Ascending aorta (tissue), 2 donors: Measurements from ENCODE around the gene VSIG10L. TPM values are rescaled to one million over a fixed set of nuclear protein-coding genes. Genes with fewer than 3 reads are reported as not detected.

Experiments
- DNase-seq, 2 donors: peaks; one replicate each; pipeline ENCODE4 v3.0.0-alpha.2; 2019; ENCODE audit warnings: low spot score in 2 of 2
- H3K27ac ChIP-seq, 2 donors: fragments of 200-600 bp; sonication (generic); one replicate each; pipeline ENCODE4 v1.5.1; 2016 to 2017; ENCODE audit warnings: mild to moderate bottlenecking in 1 of 2
- H3K27me3 ChIP-seq: fragments of 200-600 bp; sonication (generic); one replicate; pipeline ENCODE4 v1.5.1; 2017
- H3K36me3 ChIP-seq, 2 donors: fragments of 200-600 bp; sonication (generic); one replicate each; pipeline ENCODE4 v1.5.1; 2016
- H3K4me1 ChIP-seq, 2 donors: fragments of 200-600 bp; sonication (generic); one replicate each; pipeline ENCODE4 v1.5.1; 2016 to 2017; ENCODE audit warnings: mild to moderate bottlenecking in 1 of 2
- H3K4me3 ChIP-seq, 2 donors: fragments of 200-600 bp; sonication (generic); one replicate each; pipeline ENCODE4 v1.5.1; 2016 to 2017; ENCODE audit warnings: mild to moderate bottlenecking in 1 of 2
- H3K9me3 ChIP-seq, 2 donors: fragments of 200-600 bp; sonication (generic); one replicate each; pipeline ENCODE4 v1.5.1; 2016
- CTCF ChIP-seq, 3 experiments: fragments of 200-600 bp in 2 of 3; fragments of 450-650 bp in 1 of 3; sonication (generic) in 2 of 3; IDR thresholded peaks; one replicate each; pipeline ENCODE4 v1.5.1; 2016 to 2019; ENCODE audit warnings: antibody characterized with exemption in 3 of 3, mild to moderate bottlenecking in 1 of 3, moderate library complexity in 1 of 3
- intact Hi-C: fragments of 100-400 bp; cut with DNase I; formaldehyde crosslinking; loops from one replicate; pipeline ENCODE4 v1.15.1; 2023
- total RNA-seq: library from RNA; depleted of rRNA; stranded (reverse); fragments of >200 nt; gene quantifications from one replicate; pipeline ENCODE4 v1.1.0, GENCODE V29; 2016

Gene VSIG10L
- total RNA-seq, 1 donor from 2014 or later, result 1.4 TPM

- no peaks in the 10 kb centered on the region for H3K4me1 ChIP-seq
- intact Hi-C loops, result no loop called here
- no peak overlapping the region for H3K27ac ChIP-seq
- H3K27me3 ChIP-seq, result no peaks in the 10 kb centered on the region
- peaks cover 17 to 26% of the 10 kb centered on the region in 2 donors for H3K36me3 ChIP-seq
- no peaks in the 10 kb centered on the region for H3K9me3 ChIP-seq
- H3K4me3 ChIP-seq, result no peak overlapping the region
- TF ChIP-seq CTCF (IDR thresholded peaks at IDR 0.05), result no peak
- DNase-seq, result no peak
Observed at GRCh38 chr19:51354742-51355148, 12.8 kb upstream of the VSIG10L start.

- H3K36me3 ChIP-seq, result peaks cover 17 to 26% of the 10 kb centered on the region in 2 donors
- intact Hi-C loops, result no loop called here
- H3K9me3 ChIP-seq, result no peaks in the 10 kb centered on the region
- no peak overlapping the region for H3K4me3 ChIP-seq
- DNase-seq, result no peak
- H3K4me1 ChIP-seq, result no peaks in the 10 kb centered on the region
- no peak overlapping the region for H3K27ac ChIP-seq
- no peaks in the 10 kb centered on the region for H3K27me3 ChIP-seq
- no peak for TF ChIP-seq CTCF (IDR thresholded peaks at IDR 0.05)
Observed at GRCh38 chr19:51354103-51354741, 12.3 kb upstream of the VSIG10L start.

- Histone ChIP-seq H3K4me1 (no peaks in the 10 kb centered on the region), H3K27ac (no peak overlapping the region), H3K4me3 (no peak overlapping the region)
Observed at GRCh38 chr19:51352783-51353360, 10.9 kb upstream of the VSIG10L start.

GRCh38 chr19:51351266-51351990, 9.5 kb upstream of the VSIG10L start:
- no peak for DNase-seq
- intact Hi-C loops, result no loop called here
- Histone ChIP-seq H3K4me3 (no peak overlapping the region), H3K9me3 (no peaks in the 10 kb centered on the region), H3K36me3 (peaks cover 17 to 38% of the 10 kb centered on the region in 2 donors), H3K4me1 (no peaks in the 10 kb centered on the region), H3K27ac (no peak overlapping the region), H3K27me3 (no peaks in the 10 kb centered on the region)
- TF ChIP-seq CTCF (IDR thresholded peaks at IDR 0.05), result no peak

More at GRCh38 chr19:51352783-51353360, 10.9 kb upstream of the VSIG10L start:
- intact Hi-C loops, result no loop called here
- no peaks in the 10 kb centered on the region for H3K9me3 ChIP-seq
- no peaks in the 10 kb centered on the region for H3K27me3 ChIP-seq
- no peak for TF ChIP-seq CTCF (IDR thresholded peaks at IDR 0.05)
- H3K36me3 ChIP-seq, result peaks cover 17 to 26% of the 10 kb centered on the region in 2 donors
- no peak for DNase-seq

GRCh38 chr19:51347209-51347928, 5.4 kb upstream of the VSIG10L start:
- H3K4me1 ChIP-seq, result no peaks in the 10 kb centered on the region
- H3K27ac ChIP-seq, result no peak overlapping the region
- no peak overlapping the region for H3K4me3 ChIP-seq
- TF ChIP-seq CTCF (IDR thresholded peaks at IDR 0.05), result no peak
- no peaks in the 10 kb centered on the region for H3K9me3 ChIP-seq
- intact Hi-C loops, result no loop called here
- no peak for DNase-seq
- no peaks in the 10 kb centered on the region for H3K27me3 ChIP-seq
- H3K36me3 ChIP-seq, result peaks cover 20 to 43% of the 10 kb centered on the region in 2 donors
